HCT116 (cell line): Measurements from ENCODE around the gene PTCSC3. TPM values are rescaled to one million over a fixed set of nuclear protein-coding genes. Genes with fewer than 3 reads are reported as not detected.

ENCODE experiments used
- ATAC-seq: fragments of 200-7000 bp; cut with Tn5 transposase; 2 replicates; pipeline ENCODE4 v1.9.1; 2020; ENCODE audit warnings: mild to moderate bottlenecking, moderate library complexity
- BruUV-seq: library from RNA; stranded (reverse); fragments of 400-500 nt; replicated peaks from 2 replicates; lab custom pipeline; 2021; lab: Mats Ljungman, UMichigan
- CTCF ChIA-PET: fragments of 300-600 bp; sonication (Branson Sonifier 250); formaldehyde crosslinking; loops from one replicate; lab custom pipeline; 2021; ENCODE audit warnings: antibody characterized with exemption; lab: Charles Lee
- POLR2A ChIA-PET: fragments of 300-600, 350-600 bp; sonication (Branson Sonifier 250); formaldehyde crosslinking; loops from one replicate; lab custom pipeline; 2021; ENCODE audit warnings: antibody characterized with exemption; lab: Charles Lee
- RAD21 ChIA-PET, 2 experiments: fragments of 300-600 bp; sonication (Branson Sonifier 250); formaldehyde crosslinking; loops; one replicate each; lab custom pipeline; 2023; ENCODE audit warnings: low total read pairs in 2 of 2; ENCODE audit not compliant: uncharacterized antibody in 2 of 2, unreplicated experiment in 2 of 2, low non-redundant PET in 1 of 2; lab: Charles Lee
- DNase-seq: peaks from one replicate; pipeline ENCODE4 v3.0.0-alpha.2; 2010; ENCODE audit warnings: low read depth, low spot score
- H2AFZ ChIP-seq: fragments of 200-600 bp; shearing (Covaris generic), sonication (generic); 2 replicates; pipeline ENCODE4 v1.6.1; 2017; ENCODE audit warnings: low read depth, mixed run types, mixed read lengths, antibody characterized with exemption, low read length; ENCODE audit not compliant: poor library complexity, severe bottlenecking
- H3K27ac ChIP-seq: 2 replicates; pipeline ENCODE4 v1.5.1; 2012; ENCODE audit warnings: low read depth, low read length
- H3K27me3 ChIP-seq: fragments of 200-600 bp; sonication (generic); 2 replicates; pipeline ENCODE4 v1.6.1; 2016; ENCODE audit warnings: mixed run types, low read length, mixed read lengths; ENCODE audit not compliant: insufficient read depth
- H3K36me3 ChIP-seq, 2 experiments: fragments of 200-500 bp in 1 of 2; fragments of 200-600 bp in 1 of 2; sonication (Bioruptor generic) in 1 of 2; sonication (generic) in 1 of 2; 2 replicates each; pipeline versions ENCODE4 v1.5.1 to v1.6.1; 2014 to 2016; ENCODE audit warnings: low read length in 2 of 2, inconsistent platforms in 1 of 2, mixed read lengths in 1 of 2, mixed run types in 1 of 2; ENCODE audit not compliant: insufficient read depth in 2 of 2, control insufficient read depth in 1 of 2
- H3K4me1 ChIP-seq, 2 experiments: fragments of 200-600 bp in 1 of 2; sonication (generic) in 1 of 2; 2 replicates each; pipeline versions ENCODE4 v1.5.1 to v1.6.1; 2012 to 2017; ENCODE audit warnings: low read length in 2 of 2, inconsistent platforms in 1 of 2, mild to moderate bottlenecking in 1 of 2, mixed read lengths in 1 of 2, mixed run types in 1 of 2, moderate library complexity in 1 of 2; ENCODE audit not compliant: insufficient read depth in 2 of 2, control insufficient read depth in 1 of 2
- H3K4me2 ChIP-seq: fragments of 200-600 bp; sonication (generic); 2 replicates; pipeline ENCODE4 v1.6.1; 2017; ENCODE audit warnings: mixed run types, low read length, mixed read lengths
- H3K4me3 ChIP-seq, 2 experiments: fragments of 200-600 bp in 1 of 2; sonication (generic) in 1 of 2; replicated peaks in 1 of 2; 2 replicates each; pipeline ENCODE4 v1.5.1; 2011 to 2016; ENCODE audit warnings: low read length in 2 of 2, control low read depth in 1 of 2, low read depth in 1 of 2, mild to moderate bottlenecking in 1 of 2, mixed read lengths in 1 of 2, mixed run types in 1 of 2
- H3K79me2 ChIP-seq: fragments of 200-600 bp; sonication (generic); 2 replicates; pipeline ENCODE4 v1.6.1; 2017; ENCODE audit warnings: mild to moderate bottlenecking, mixed run types, low read length, moderate library complexity, mixed read lengths; ENCODE audit not compliant: insufficient read depth
- H3K9ac ChIP-seq: fragments of 200-600 bp; sonication (generic); 2 replicates; pipeline ENCODE4 v1.6.1; 2016; ENCODE audit warnings: low read length, mixed read lengths
- H3K9me2 ChIP-seq: fragments of 200-600 bp; sonication (generic), shearing (Covaris generic); 2 replicates; pipeline ENCODE4 v1.6.1; 2017; ENCODE audit warnings: mixed run types, mild to moderate bottlenecking, moderate library complexity; ENCODE audit not compliant: insufficient read depth
- H3K9me3 ChIP-seq, 2 experiments: fragments of 200-500 bp in 1 of 2; fragments of 200-600 bp in 1 of 2; sonication (Bioruptor generic) in 1 of 2; sonication (generic) in 1 of 2; 2 replicates each; pipeline ENCODE4 v1.6.1; 2014 to 2017; ENCODE audit warnings: low read length in 2 of 2, mixed read lengths in 2 of 2, inconsistent platforms in 1 of 2, low read depth in 1 of 2, mild to moderate bottlenecking in 1 of 2, mixed run types in 1 of 2, moderate library complexity in 1 of 2; ENCODE audit not compliant: control insufficient read depth in 1 of 2, insufficient read depth in 1 of 2
- H4K20me1 ChIP-seq: fragments of 200-600 bp; sonication (generic), shearing (Covaris generic); 2 replicates; pipeline ENCODE4 v1.6.1; 2017; ENCODE audit warnings: mixed run types, mild to moderate bottlenecking, moderate library complexity; ENCODE audit not compliant: insufficient read depth
- ATF3 ChIP-seq: IDR thresholded peaks from 2 replicates; pipeline ENCODE4 v1.6.1; 2012
- CBX3 ChIP-seq: IDR thresholded peaks from 2 replicates; pipeline ENCODE4 v1.6.1; 2012; ENCODE audit warnings: low read depth
- CTCF ChIP-seq, 3 experiments: fragments of 200-600 bp in 1 of 3; sonication (generic) in 1 of 3; IDR thresholded peaks in 2 of 3; conservative IDR thresholded peaks in 1 of 3; 2 replicates each; pipeline ENCODE4 v1.5.1; 2012 to 2017; ENCODE audit warnings: low read depth in 2 of 3, low read length in 2 of 3, antibody characterized with exemption in 1 of 3, borderline replicate concordance in 1 of 3, control low read depth in 1 of 3, mild to moderate bottlenecking in 1 of 3, mixed read lengths in 1 of 3, mixed run types in 1 of 3, moderate library complexity in 1 of 3; ENCODE audit not compliant: insufficient read depth in 1 of 3
- EGR1 ChIP-seq: IDR thresholded peaks from 2 replicates; pipeline ENCODE4 v1.6.1; 2012; ENCODE audit warnings: low read depth
- ELF1 ChIP-seq: IDR thresholded peaks from 2 replicates; pipeline ENCODE4 v1.6.1; 2012; ENCODE audit warnings: low read depth, borderline replicate concordance
- EZH2phosphoT487 ChIP-seq: fragments of 200-600 bp; IDR thresholded peaks from 2 replicates; pipeline ENCODE4 v1.6.1; 2018; ENCODE audit warnings: antibody characterized with exemption, borderline replicate concordance
- JUND ChIP-seq: IDR thresholded peaks from 2 replicates; pipeline ENCODE4 v1.6.1; 2012
- MAX ChIP-seq: IDR thresholded peaks from 2 replicates; pipeline ENCODE4 v1.6.1; 2012
- POLR2A ChIP-seq: IDR thresholded peaks from 2 replicates; pipeline ENCODE4 v1.7.0; 2011; ENCODE audit warnings: borderline replicate concordance; ENCODE audit not compliant: insufficient read depth, insufficient read length; ENCODE audit errors: extremely low read depth
- RAD21 ChIP-seq: IDR thresholded peaks from 2 replicates; pipeline ENCODE4 v1.6.1; 2012; ENCODE audit warnings: low read depth, mild to moderate bottlenecking
- SIN3A ChIP-seq: IDR thresholded peaks from 2 replicates; pipeline ENCODE4 v1.6.1; 2012; ENCODE audit warnings: low read depth
- SP1 ChIP-seq: IDR thresholded peaks from 2 replicates; pipeline ENCODE4 v1.6.1; 2012; ENCODE audit warnings: low read depth
- SRF ChIP-seq: IDR thresholded peaks from 2 replicates; pipeline ENCODE4 v1.6.1; 2012; ENCODE audit warnings: low read depth
- TCF7L2 ChIP-seq: IDR thresholded peaks from 2 replicates; pipeline ENCODE4 v1.7.0; 2011; ENCODE audit warnings: borderline replicate concordance, inconsistent platforms; ENCODE audit not compliant: insufficient read depth, insufficient read length; ENCODE audit errors: extremely low read depth
- YY1 ChIP-seq: IDR thresholded peaks from 2 replicates; pipeline ENCODE4 v1.6.1; 2011; ENCODE audit warnings: low read length, low read depth, moderate library complexity, mild to moderate bottlenecking; ENCODE audit not compliant: insufficient replicate concordance; ENCODE audit errors: extremely low read depth
- ZBTB33 ChIP-seq: IDR thresholded peaks from 2 replicates; pipeline ENCODE4 v1.6.1; 2011; ENCODE audit warnings: mild to moderate bottlenecking, low read length, moderate library complexity; ENCODE audit not compliant: insufficient replicate concordance; ENCODE audit errors: extremely low read depth
- ZFX ChIP-seq: fragments of 450-650 bp; IDR thresholded peaks from 2 replicates; pipeline ENCODE4 v1.6.1; 2017
- ZNF274 ChIP-seq: fragments of 200-500 bp; sonication (Bioruptor generic); IDR thresholded peaks from 2 replicates; pipeline ENCODE4 v1.6.1; 2014; ENCODE audit warnings: mild to moderate bottlenecking, low read depth, low read length, inconsistent platforms
- intact Hi-C: fragments of 100-400 bp; cut with micrococcal nuclease; formaldehyde crosslinking; loops from 2 replicates; pipeline ENCODE4 v1.10.0; 2022
- total RNA-seq: library from RNA; stranded (reverse); gene quantifications from one replicate; pipeline ENCODE4 v1.2.1, GENCODE V29; 2021; ENCODE audit not compliant: unreplicated experiment

Gene PTCSC3
- total RNA-seq, 1 experiment from 2014 or later, result not detected

GRCh38 chr14:36130186-36130585, 46.3 kb downstream of the PTCSC3 start:
- H4K20me1 ChIP-seq, result no peaks in the 10 kb centered on the region
- H3K36me3 ChIP-seq, result no peaks in the 10 kb centered on the region
- H2AFZ ChIP-seq, result no peak overlapping the region
- H3K27me3 ChIP-seq, result no peaks in the 10 kb centered on the region
- no peak overlapping the region for H3K4me2 ChIP-seq
- TF ChIP-seq YY1 (no peak), ZNF274 (no peak), ATF3 (no peak), SP1 (no peak), TCF7L2 (no peak), EZH2phosphoT487 (no peak), CBX3 (no peak), CTCF (IDR thresholded peaks at IDR 0.05 in 2 of 3, conservative IDR thresholded peaks at IDR 0.05 in 1 of 3; ENCODE audit: borderline replicate concordance in 1 of 3, insufficient read depth in 1 of 3, low read depth in 2 of 3, low read length in 2 of 3) (no peak), RAD21 (no peak), POLR2A (no peak), ZBTB33 (no peak), EGR1 (no peak), ELF1 (no peak), SIN3A (no peak), SRF (no peak), ZFX (no peak), MAX (no peak), JUND (no peak)
- no peak overlapping the region for H3K4me3 ChIP-seq
- H3K9ac ChIP-seq, result no peak overlapping the region
- DNase-seq (no peak), ATAC-seq (no peak)
- ChIA-PET RAD21 (no interaction called here), CTCF (interaction anchor here (1.6 kb wide), 1 partner anchor 617 kb away, joined by 3 read pairs; no protein-coding TSS in a partner anchor), POLR2A (no interaction called here)
- H3K4me1 ChIP-seq, result peaks cover 3 to 9% of the 10 kb centered on the region in 2 experiments; a peak in 2 of 4 replicates
- H3K79me2 ChIP-seq, result no peaks in the 10 kb centered on the region
- no peak overlapping the region for H3K27ac ChIP-seq
- H3K9me2 ChIP-seq, result no peaks in the 10 kb centered on the region
- no TSS peak for BruUV-seq
- no peaks in the 10 kb centered on the region for H3K9me3 ChIP-seq
- intact Hi-C loops, result no loop called here
